Neural progenitor cell (in vitro differentiated cells): ENCODE measurements around the gene PCDHGA5.

Source experiments
- EZH2 ChIP-seq: fragments of 200-600 bp; sonication (generic); IDR thresholded peaks from 2 replicates; pipeline ENCODE4 v1.6.1; 2017; ENCODE audit warnings: antibody characterized with exemption, mild to moderate bottlenecking, moderate library complexity
- EZH2phosphoT487 ChIP-seq: fragments of 200-600 bp; sonication (generic); IDR thresholded peaks from 2 replicates; pipeline ENCODE4 v1.6.1; 2017; ENCODE audit warnings: antibody characterized with exemption
- TF ChIP-seq, protein P1 (sequence below): fragments of 200-600 bp; sonication (generic); IDR thresholded peaks from 2 replicates; pipeline ENCODE4 v1.5.1; 2017; ENCODE audit warnings: antibody characterized with exemption, mild to moderate bottlenecking

DNA sequence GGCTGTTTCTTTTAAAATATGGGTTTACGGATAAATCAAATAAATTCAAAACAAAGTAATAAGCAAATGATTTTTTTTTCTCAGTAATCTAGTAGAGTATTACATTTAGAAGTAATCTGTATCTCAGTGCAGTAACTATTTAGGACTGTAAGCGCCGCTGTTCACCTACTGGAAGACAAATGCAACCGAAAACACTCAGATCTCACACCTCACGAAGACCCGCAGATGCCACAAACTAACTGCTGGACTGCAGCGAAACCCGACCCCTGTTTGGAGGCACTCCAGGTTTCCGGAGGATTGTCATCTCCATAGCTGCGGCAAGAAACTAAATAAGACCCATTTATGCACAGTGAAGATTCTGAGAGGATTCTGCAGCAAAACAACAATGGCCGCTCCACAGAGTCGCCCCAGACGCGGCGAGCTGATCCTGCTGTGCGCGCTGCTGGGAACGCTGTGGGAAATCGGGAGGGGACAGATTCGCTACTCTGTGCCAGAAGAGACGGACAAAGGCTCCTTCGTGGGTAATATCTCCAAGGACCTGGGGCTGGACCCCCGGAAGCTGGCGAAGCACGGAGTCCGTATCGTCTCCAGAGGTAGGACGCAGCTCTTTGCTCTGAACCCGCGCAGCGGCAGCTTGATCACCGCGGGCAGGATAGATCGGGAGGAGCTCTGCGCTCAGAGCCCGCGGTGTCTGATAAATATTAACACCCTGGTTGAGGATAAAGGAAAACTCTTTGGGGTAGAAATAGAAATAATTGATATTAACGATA lies 28.7 kb downstream of the PCDHGA5 start, which contains the start of gene PCDHGA8:
- TF ChIP-seq, protein P1, sequence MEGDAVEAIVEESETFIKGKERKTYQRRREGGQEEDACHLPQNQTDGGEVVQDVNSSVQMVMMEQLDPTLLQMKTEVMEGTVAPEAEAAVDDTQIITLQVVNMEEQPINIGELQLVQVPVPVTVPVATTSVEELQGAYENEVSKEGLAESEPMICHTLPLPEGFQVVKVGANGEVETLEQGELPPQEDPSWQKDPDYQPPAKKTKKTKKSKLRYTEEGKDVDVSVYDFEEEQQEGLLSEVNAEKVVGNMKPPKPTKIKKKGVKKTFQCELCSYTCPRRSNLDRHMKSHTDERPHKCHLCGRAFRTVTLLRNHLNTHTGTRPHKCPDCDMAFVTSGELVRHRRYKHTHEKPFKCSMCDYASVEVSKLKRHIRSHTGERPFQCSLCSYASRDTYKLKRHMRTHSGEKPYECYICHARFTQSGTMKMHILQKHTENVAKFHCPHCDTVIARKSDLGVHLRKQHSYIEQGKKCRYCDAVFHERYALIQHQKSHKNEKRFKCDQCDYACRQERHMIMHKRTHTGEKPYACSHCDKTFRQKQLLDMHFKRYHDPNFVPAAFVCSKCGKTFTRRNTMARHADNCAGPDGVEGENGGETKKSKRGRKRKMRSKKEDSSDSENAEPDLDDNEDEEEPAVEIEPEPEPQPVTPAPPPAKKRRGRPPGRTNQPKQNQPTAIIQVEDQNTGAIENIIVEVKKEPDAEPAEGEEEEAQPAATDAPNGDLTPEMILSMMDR: no peak
- TF ChIP-seq EZH2: no peak
- no peak for TF ChIP-seq EZH2phosphoT487
